SK-N-MC (cell line): ENCODE data around the gene CAPN12.

Experiments used
- DNase-seq: peaks from one replicate; pipeline ENCODE4 v3.0.0-alpha.2; 2011; ENCODE audit warnings: low read depth, low spot score
- H3K27ac ChIP-seq: fragments of 200-600 bp; sonication (generic); 2 replicates; pipeline ENCODE4 v1.5.1; 2016; ENCODE audit warnings: mixed run types
- H3K36me3 ChIP-seq: fragments of 200-600 bp; sonication (generic); 2 replicates; pipeline ENCODE4 v1.6.1; 2017; ENCODE audit warnings: antibody characterized with exemption, low read length, mixed read lengths; ENCODE audit not compliant: insufficient read depth
- H3K4me3 ChIP-seq: fragments of 200-600 bp; sonication (generic); 2 replicates; pipeline ENCODE4 v1.5.1; 2016
- H3K9ac ChIP-seq: fragments of 200-600 bp; sonication (generic); 2 replicates; pipeline ENCODE4 v1.8.0; 2017; ENCODE audit warnings: mixed run types, mixed read lengths; ENCODE audit not compliant: insufficient read length
- H3K9me3 ChIP-seq: fragments of 200-600 bp; sonication (generic); 2 replicates; pipeline ENCODE4 v1.6.1; 2017; ENCODE audit warnings: low read depth, mild to moderate bottlenecking, antibody characterized with exemption, low read length, moderate library complexity, mixed read lengths
- EZH2 ChIP-seq: fragments of 200-600 bp; sonication (generic); IDR thresholded peaks from one replicate; pipeline ENCODE4 v1.6.1; 2017; ENCODE audit warnings: antibody characterized with exemption
- FOXP2 ChIP-seq: optimal IDR thresholded peaks from 2 replicates; pipeline ENCODE3; 2011; ENCODE audit warnings: mild to moderate bottlenecking, moderate library complexity; ENCODE audit not compliant: insufficient read depth; ENCODE audit errors: extremely low read length, control extremely low read depth
- POLR2AphosphoS5 ChIP-seq: IDR thresholded peaks from 2 replicates; pipeline ENCODE4 v1.6.1; 2012; ENCODE audit warnings: mild to moderate bottlenecking, low read depth, low read length, borderline replicate concordance

The CAPN12 gene

DNA sequence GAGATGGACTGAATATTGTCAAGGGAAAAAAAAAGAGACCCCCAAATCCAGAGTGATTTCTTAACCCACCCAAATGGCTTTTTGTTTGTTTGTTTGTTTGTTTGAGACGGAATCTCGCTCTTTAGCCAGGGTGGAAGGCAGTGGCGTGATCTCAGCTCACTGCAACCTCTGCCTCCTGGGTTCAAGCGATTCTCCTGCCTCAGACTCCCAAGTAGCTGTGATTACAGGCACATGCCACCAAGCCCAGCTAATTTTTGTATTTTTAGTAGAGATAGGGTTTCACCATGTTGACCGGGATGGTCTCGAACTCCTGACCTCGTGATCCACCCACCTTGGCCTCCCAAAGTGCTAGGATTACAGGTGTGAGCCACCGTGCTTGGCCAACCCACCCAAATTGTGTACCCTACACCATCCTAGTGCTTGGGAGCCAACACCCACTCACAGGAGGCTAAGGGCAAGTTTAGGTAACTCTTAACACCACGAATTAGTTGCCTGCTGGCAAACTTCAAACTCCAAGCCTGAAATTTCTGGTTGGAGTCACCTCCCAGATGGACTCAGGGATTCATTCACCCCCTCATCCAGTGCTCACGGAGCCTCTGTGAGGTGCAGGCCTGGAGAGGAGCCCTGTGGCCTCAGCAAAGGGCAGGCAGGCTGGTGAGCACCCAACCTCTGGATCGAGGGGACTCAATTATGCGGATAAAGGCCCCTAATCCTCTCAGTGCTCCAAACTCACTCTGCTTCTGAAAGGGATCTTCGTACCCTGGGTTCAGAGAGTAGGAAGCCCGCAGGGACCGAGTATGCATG is 59.2 kb downstream of the CAPN12 start:
- H3K9ac ChIP-seq, result no peak overlapping the region
- no peak overlapping the region for H3K4me3 ChIP-seq
- DNase-seq, result no peak
- H3K36me3 ChIP-seq, result peaks cover 13% of the 10 kb centered on the region
- peak overlapping the region; percentile 65; the same call in 1 of the 2 replicates for H3K27ac ChIP-seq
- no peaks in the 10 kb centered on the region for H3K9me3 ChIP-seq
- TF ChIP-seq FOXP2 (no peak), POLR2AphosphoS5 (no peak), EZH2 (no peak)

DNA sequence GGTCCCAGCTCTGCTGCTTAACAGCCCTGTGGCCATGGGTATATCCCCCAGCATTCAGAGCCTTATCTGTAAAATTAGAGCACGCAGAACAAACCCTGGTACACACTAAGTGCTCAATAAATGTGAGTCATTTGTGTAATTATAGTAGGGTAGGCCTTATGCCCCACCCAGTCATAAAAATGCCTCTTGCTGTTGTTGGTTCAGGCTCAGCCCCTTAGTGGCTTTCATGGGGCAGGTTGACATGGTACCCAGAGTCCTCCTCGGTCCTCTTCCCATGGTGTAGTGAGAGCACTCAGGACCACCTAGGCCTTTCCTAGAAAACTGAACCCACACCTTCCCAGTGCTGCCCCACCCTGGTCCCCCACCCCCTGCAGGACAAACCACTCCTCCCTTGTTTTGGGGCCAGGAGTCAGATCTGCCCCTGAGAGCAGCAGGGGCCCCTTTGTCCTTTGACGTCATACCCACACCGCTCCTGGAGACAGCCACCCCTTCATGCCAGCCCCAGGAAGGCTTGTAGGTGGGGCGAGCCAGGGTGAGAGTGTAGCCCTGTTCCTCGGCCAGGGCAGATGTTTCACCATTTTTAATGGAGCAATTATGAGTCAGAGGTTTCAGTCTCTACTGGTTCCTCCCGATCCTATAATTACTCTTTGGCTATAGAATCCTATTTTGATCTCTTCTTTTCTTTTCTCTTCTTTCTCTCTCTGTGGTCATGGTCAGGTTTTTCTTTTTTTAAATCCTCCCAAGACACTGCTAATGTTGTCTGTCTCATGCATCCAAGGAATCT is 60.0 kb downstream of the CAPN12 start:
- peak overlapping the region; percentile 65 for H3K27ac ChIP-seq
- H3K36me3 ChIP-seq, result peaks cover 13% of the 10 kb centered on the region
- H3K9ac ChIP-seq, result no peak overlapping the region
- H3K9me3 ChIP-seq, result no peaks in the 10 kb centered on the region
- TF ChIP-seq FOXP2, result no peak
- TF ChIP-seq EZH2, result no peak
- no peak for TF ChIP-seq POLR2AphosphoS5
- H3K4me3 ChIP-seq, result no peak overlapping the region
- DNase-seq, result no peak

DNA sequence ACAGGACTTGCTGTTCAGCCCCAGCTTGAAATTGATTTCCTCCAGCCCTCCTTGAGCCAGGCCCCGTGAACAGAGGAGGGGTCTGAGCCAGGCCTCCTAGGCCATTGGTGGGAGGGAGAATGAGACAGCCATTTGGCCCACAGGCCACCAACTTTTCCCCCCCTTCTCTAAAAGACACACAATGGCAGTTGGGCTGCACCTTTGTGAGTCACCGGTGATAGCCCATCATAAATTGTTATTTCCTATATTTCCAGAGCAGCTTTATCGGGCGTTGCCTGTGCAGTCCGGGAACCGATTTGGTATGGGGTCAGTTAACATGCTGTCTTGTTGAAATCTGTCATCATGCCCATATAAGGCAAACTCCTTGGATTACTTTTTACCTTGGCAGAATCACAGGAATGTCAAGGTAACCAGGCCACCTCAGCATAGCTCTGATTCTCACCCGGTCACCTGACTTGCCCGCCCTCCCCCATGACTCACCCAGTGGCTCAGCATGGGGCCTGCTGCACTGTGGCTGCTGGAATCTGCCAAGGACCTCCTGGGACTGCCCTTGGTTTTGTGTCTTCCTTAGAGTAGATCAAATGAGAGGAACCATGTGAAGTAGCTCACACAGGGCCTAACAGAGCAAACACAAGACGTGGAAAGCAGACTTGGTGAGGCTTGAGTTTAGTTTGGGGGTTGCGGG is 60.7 kb downstream of the CAPN12 start:
- DNase-seq, result no peak
- H3K27ac ChIP-seq, result peak overlapping the region; percentile 65
- H3K9ac ChIP-seq, result no peak overlapping the region
- no peaks in the 10 kb centered on the region for H3K9me3 ChIP-seq
- TF ChIP-seq POLR2AphosphoS5, result no peak
- no peak for TF ChIP-seq EZH2
- no peak for TF ChIP-seq FOXP2
- peaks cover 9% of the 10 kb centered on the region for H3K36me3 ChIP-seq
- no peak overlapping the region for H3K4me3 ChIP-seq

DNA sequence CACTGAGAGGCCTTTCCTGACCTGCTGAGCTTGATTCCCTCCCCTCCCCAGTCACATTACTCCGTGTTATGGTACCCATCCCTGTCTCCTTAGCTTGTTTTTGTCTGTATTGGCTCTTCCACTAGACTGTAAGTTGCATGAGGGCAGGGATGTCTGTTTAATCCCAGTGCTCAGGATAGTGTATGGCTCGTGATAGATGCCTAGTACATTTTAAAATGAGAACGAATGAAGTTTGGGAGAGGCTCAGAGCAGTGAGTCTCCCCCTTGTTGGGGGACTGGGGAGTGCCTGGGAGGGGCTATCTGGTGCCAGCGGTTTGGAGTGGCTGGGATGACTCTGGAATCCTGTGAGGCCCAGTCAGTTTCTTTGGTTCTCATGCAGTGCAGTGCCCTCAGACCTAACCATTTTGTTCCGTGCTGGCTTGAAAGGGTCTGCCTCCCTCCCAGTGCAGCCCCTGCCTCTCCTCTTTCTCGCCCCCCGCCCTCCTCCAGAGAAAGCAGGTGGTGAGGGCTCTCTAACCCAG is 61.3 kb downstream of the CAPN12 start:
- Histone ChIP-seq H3K27ac (peak overlapping the region; percentile 65), H3K36me3 (peaks cover 9% of the 10 kb centered on the region)

DNA sequence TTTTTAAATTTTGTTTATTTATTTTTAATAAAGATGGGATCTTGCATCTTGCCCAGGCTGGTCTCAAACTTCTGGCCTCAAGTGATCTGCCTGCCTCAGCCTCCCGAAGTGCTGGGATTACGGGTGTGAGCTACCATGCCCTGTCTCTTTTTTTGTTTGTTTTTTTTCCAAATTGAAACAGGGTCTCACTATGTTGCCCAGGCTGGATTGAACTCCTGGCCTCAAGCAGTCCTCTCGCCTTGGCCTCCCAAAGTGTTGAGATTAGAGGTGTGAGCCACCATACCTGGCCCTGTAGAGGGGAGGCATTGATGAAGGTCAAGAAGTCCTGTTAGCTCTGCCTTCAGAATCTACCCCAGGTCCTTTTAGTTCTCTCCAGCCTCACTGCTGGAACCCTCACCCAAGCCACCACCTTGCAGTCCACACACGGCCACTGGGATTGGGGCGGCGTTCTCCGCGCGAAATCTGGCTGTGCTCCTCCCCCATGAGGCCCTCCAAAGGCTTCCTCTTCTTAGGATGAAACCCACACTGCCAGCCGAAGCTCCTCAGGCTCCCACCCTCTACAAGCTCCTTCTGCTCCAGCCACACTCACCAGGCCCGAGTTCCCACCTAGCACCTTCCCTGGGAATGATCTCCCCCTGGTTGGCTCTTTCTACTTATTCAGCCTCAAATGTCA is 61.9 kb downstream of the CAPN12 start:
- DNase-seq, result no peak
- Histone ChIP-seq H3K9ac (no peak overlapping the region), H3K4me3 (no peak overlapping the region), H3K36me3 (peaks cover 3% of the 10 kb centered on the region), H3K9me3 (no peaks in the 10 kb centered on the region), H3K27ac (no peak overlapping the region)
- TF ChIP-seq POLR2AphosphoS5, result no peak
- TF ChIP-seq EZH2, result no peak
- TF ChIP-seq FOXP2, result no peak

More for the DNA sequence above, 61.3 kb downstream of the CAPN12 start:
- TF ChIP-seq EZH2 (no peak), POLR2AphosphoS5 (no peak), FOXP2 (no peak)
- H3K4me3 ChIP-seq, result no peak overlapping the region
- H3K9me3 ChIP-seq, result no peaks in the 10 kb centered on the region
- no peak overlapping the region for H3K9ac ChIP-seq
- DNase-seq, result no peak
